NCI-H2227 treated with DMSO at 0.1 percent for 48 hours (cell line): ENCODE results near the gene KCNQ5.
"Not testable (repeated sequence)": the region's sequence is repeated elsewhere in the genome, so short reads cannot be mapped to it uniquely, and the experiment has no call there.

ENCODE experiments used
- DNase-seq: peaks from one replicate; lab custom pipeline; 2025; lab: John Stamatoyannopoulos, UW

Gene KCNQ5

DNA sequence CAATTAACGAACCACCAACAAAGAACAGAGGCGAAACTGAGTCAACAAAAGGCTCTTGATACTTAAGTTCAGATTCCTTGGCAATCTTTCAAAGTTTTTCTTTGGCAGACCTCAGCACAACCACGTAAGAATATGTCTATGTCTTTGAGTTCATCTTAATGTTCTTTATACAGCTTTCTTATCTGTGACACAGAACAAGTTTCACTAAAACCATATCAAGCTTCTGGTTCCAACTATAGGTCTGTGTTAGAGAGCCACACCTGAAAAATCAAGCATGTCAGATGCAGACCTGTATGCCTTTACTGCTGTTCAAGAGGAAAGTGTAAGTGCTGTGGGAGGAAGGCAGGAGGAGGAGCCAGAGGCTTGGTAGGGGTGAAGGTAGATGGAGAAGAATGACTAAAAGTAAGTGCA lies 332.1 kb downstream of the KCNQ5 start:
- no peak for DNase-seq

DNA sequence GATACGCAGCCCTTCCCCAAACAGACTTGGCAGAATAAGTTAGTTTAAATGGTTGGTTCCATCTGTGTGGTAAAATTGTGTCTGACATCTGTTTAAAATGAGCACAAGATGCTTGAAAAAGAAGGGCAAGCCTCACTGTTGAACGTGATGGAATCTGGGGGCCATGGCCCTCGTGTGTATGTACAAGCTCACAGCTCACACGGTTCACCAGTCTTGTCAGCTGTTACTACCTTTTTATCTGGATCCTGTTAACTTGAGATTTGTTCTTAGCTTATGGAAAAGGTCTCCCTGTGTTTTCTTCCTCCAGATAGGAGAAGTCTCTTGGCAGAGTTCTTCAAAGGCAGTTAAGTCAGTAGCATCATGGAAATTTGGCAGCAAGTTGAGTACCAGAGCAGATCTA lies 332.9 kb downstream of the KCNQ5 start:
- DNase-seq: no peak

DNA sequence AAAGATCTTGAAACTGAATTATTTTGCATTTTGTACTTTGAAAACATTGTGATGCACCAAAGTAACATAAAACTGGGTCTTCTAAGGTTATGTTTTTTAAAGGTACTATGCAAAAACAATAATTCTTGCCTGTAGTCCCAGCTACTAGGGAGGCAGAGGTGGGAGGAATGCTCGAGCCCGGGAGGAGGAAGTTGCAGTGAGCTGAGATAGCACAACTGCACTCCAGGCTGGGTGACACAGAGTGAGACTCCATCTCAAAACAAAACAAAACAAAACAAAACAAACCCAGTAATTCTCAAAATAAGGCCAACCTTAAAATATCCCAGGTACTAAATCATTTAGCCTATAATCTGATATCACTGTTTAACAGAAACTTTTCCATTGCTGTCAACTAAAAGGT lies 333.8 kb downstream of the KCNQ5 start:
- no peak for DNase-seq

DNA sequence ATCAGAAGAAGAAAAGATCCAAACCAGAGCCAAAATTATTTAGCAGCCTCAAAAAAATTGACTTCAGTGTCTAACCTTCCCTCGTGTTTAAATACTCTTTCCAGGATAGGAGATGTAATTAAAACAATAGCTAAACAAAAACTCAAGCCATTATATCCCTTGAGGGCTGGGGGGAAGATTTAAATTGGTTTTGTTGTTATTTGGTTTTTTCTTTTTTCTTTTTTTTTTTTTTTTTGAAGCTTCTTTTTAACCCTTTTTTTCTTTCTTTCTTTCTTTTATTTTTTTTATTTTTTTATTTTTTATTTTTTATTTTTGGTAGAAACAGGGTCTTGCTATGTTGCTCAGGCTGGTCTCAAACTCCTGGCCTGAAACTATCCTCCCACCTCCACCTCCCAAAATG lies 334.4 kb downstream of the KCNQ5 start:
- no peak for DNase-seq

DNA sequence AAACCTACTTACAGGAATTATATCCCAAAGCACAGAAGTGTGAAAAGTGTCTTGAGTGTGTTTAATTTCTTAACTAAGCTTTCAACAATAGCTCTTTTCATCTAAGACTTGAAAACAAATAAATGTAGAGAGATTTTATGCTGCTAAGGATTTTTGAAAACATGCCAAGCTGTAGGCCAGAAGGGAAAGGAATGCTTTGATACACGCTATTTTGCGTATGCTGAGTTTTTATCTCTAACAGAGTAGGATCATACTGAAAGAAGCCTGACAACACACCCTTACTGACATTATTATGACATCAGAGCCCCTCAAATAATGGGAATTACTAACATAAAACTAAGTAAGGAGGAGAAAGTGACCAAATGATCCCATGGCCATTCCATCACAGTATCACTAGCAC lies 338.0 kb downstream of the KCNQ5 start:
- no peak for DNase-seq

DNA sequence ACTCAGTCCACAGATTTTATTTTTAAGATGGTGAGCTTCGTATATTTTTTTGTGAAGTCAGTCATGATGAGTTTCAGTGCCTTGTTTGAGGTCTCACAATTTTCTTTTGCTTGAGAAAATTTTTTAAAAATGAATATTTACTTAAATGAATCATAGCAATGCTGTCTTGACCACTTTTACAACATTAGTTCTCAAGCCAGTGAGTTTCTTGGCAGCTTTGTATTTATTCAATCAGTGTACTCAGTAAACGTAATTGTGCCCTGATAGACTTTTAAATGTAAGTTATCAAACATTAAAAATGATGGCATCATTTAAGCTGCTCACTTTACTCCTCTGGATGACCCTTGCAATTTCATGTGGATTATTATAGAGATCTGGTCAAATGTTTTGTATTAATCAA lies 342.1 kb downstream of the KCNQ5 start:
- no peak for DNase-seq

DNA sequence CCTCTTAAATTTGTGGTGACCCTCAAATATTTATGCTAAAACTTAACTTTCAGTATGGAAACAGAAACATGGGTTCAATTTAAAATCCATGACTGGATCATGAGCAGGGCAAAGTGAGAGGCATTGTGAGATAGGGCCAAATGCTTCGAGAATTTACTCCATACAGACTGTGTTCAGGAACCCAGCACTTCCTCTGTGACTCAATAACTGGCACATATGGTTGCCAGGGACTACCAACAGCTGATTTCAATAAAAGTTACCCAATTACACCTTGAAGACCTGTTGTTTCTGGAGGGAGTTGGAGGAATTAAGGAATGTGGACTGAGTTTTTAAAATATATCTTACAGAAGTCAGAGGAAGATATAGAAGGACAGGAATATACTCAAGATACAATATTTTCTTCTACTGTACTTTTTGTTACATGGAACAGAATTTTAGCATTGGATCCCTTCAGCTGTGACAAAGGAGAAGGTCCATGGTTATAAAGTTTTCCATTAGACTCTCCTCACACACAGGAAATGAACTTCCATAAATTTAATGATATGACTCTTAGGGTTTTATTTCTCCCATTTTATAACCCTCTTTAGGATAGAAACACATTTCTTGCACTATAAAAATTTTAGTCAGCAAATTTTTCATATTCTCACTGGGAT lies 344.9 kb downstream of the KCNQ5 start:
- DNase-seq: no peak

DNA sequence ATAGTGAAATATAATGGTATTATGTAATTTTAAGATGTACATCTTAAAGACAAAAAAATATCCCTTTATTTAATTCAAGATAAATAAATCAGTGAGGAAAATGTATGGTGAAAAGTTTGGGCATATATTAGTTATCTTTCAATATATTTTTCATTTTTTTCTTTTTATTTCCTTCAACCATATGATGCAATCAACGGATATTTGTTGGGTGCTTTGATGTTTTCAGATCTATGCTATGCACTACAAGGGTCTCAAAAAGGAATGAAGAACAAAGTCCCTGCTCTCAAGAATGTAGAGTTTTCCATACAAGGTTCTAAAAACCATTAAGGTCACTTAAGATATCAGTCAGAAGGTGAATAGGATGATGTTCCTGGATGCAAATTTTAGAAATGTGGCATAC lies 345.5 kb downstream of the KCNQ5 start:
- no peak for DNase-seq

DNA sequence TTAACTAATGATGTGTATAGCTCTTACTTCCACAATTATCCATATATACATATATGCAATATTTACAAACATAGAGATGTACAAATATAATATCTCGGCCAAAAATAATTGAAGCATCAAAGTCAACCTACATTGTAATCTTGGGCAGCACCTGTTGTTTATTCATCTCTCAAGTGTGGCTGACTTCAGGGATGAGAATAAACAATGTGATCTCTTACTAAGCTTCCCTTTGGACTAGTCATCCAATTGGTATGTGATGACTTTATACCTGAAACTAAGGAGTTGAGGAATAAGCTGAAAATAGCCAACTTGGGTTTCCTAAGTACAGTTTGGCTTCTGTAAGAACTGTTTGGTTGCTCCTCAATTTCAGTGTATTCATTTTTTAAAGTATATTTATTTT lies 346.8 kb downstream of the KCNQ5 start:
- no peak for DNase-seq

DNA sequence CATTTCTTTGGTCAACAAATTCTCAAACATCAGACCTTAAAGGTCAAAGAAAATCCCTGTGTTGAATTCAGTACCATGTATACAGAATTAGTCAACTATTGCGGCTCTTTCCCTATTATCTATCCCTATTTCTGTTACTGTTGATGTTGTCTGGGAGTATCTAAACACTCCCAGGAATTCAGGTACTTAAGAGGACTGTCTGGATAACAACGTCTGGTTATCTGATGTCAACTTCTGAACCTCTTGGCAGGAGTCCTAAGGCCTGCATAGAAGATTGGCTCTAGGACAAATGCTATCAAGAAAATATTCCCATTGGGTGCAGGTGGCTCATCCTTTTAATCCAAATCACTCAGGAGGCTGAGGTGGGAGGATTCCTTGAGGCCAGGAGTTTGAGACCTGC lies 347.8 kb downstream of the KCNQ5 start:
- no peak for DNase-seq

DNA sequence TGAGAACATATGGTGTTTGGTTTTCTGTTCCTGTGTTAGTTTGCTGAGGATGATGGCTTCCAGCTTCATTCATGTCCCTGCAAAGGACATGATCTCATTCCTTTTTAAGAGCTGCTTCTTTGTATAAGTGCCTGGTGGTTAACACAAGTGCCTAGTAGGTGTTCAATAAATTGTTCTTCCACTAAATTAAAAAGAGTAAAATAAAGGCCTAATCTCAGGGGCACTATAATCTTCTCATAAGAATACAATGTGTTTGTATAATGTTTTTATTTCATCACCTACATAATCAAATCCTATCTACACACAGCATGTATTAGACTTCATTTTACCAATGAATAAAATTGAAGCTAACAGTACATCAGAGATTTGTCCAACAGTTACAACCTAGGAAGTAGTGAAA lies 350.7 kb downstream of the KCNQ5 start:
- DNase-seq: no peak

DNA sequence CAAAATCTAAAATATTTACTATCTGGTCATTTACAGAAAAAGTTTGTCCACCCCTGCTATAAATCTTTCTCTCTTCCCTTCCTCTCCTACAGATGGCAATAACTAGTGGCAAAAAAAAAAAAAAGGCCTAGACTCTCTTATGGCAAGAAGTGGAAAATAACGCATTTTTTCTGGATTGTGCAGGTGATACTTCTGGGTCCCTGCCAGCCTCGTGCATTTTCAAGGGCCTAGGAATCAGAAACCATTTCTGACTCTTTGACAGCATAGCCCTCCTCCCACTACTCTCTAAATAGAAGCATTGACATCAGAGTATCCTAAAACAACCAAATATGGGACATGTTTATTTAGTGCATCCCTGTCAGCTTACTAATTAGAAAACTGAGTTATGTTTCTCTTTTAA lies 352.4 kb downstream of the KCNQ5 start:
- no peak for DNase-seq

DNA sequence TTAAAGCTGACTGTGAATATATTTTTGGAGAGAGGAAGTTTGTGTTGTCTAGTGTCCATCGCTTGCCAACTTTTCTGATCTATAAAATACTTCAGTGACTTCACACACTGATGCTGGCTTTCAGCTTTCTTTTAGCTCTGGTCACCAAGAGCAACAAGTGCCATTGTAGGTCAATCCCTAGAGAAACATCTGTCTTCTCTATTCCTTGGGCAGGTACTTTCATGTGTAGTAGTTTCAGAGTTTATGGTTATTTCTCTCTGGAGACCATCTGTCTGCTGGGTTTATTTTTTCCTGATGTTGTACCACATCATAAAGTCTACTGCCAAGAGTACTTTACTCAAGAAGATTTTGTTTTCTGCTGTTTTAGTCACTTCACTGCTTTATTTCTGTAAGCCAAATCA lies 353.5 kb downstream of the KCNQ5 start:
- no peak for DNase-seq

DNA sequence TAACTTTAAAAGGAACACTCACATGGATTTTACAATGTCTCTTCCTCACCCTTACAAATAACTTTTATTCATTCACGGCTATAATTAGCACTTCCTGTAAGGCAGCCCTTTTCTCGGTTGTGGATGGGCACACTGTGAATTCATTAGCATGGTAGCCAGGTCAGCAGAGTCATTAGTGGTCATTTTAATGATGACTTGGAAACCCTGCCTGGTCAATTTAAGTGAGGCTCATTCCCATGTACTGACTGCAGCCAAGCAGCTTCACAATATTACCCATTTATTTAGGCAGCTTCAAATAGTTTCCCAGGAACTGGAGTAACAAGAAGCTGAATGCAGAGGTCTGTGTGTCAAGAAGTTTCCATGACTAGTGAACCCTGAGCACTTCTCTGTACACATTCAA lies 354.6 kb downstream of the KCNQ5 start:
- DNase-seq: no peak

DNA sequence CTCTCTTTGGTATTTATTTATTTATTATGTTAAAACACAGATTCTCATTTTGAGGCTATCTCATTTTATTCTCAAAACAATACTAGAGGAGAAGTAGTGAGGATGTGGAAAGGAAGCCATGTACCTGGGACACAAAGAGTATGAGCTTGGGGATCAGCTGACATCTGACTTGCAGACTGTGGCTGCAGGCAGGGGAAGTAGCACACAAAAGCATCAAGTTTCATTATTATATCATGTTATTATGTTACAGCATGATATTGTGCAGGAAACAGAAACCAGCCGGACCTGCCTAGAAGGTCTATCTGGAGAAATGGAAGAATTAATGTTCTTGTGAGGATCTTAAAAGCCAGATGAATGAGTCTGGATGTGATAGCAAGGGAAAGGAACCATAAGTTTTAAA lies 355.2 kb downstream of the KCNQ5 start:
- DNase-seq: no peak

DNA sequence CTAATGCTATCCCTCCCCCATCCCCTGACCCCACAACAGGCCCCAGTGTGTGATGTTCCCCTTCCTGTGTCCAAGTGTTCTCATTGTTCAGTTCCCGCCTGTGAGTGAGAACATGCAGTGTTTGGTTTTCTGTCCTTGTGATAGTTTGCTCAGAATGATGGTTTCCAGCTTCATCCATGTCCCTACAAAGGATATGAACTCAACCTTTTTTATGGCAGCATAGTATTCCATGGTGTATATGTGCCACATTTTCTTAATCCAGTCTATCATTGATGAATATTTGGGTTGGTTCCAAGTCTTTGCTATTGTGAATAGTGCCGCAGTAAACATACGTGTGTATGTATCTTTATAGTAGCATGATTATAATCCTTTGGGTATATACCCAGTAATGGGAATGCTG lies 356.9 kb downstream of the KCNQ5 start:
- not testable (repeated sequence) for DNase-seq

DNA sequence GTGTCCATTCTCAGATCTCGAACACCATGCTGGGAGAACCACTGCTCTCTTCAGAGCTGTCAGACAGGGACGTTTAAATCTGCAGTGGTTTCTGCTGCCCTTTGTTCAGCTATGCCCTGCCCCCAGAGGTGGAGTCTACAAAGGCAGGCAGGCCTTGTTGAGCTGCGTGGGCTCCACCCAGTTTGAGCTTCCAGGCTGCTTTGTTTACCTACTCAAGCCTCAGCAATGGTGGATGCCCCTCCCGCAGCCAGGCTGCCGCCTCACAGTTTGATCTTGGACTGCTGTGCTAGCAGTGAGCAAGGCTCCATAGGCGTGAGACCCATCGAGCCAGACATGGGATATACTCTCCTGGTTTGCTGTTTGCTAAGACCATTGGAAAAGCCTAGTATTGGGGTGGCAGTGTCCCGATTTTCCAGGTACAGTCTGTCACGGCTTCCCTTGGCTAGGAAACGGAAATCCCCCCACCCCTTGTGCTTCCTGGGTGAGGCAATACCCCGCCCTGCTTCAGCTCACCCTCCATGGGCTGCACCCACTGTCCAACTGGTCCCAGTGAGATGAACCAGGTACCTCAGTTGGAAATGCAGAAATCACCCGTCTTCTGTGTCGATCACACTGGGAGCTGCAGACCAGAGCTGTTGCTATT lies 362.4 kb downstream of the KCNQ5 start:
- DNase-seq: not testable (repeated sequence)

DNA sequence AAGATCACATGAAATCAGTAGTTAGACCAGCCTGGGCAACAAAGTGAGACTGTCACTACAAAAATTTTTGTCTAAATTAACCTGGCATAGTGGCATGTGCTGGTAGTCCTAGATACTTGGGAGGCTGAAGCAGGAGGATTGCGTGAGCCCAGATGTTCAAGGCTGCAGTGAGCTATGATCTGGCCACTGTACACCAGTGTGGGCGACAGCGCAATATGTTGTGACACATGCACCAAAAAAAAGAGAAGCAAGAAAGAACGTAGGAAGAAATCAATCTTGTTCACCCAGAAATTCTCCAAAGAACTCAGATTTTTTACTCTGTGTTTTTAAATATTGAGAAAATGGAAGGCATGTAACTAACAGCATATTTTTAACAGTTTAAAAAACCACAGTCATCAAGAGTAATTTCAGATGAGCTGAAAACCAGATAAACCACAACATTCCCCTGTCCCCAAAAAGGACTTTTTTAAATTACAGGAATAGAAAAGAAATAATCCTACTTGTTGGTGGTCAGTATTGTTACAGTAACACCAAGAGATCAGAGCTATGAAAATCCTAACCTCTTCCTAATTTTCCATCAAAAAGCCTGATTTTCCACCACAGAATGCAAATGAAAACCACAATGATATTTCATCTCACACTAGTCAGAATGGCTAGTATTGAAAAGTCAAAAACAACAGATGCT lies 363.3 kb downstream of the KCNQ5 start:
- no peak for DNase-seq

DNA sequence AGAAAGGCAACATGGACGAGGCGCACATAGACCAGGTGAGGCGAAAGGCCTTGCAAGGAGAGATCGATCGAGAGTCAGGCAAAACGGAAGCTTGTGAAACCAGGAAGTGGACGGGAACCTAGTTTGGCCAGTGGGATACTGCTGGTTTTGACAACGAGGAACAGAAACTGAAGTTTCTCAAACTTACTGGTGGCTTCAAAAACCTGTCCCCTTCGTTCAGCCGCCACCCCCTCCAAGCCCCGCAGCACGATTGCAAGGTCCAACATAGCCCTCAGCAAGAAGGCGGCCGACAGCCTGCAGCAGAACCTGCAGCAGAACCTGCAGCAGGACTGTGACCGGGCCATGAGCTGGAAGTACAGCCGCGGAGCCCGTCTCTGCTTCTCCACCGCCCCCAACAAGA lies 365.4 kb downstream of the KCNQ5 start:
- no peak for DNase-seq

DNA sequence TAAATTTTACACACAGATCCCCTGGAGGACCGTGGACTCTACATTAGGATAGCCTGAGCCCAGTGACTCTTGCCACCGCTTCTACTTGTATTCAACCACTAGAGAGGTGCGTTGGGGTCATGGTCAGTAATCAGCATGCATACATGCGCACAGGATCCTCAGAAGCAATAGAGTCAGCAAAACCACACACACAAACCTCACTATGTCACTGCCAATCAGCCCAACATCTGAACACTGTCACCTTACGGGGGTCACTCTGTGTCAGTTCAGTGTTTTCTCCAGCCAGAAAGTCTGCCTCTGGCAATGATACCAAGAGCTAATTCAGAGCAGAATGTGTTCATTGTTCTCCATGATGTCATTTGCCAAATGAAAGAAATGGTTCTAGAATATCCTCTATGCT lies 378.1 kb downstream of the KCNQ5 start:
- no peak for DNase-seq

DNA sequence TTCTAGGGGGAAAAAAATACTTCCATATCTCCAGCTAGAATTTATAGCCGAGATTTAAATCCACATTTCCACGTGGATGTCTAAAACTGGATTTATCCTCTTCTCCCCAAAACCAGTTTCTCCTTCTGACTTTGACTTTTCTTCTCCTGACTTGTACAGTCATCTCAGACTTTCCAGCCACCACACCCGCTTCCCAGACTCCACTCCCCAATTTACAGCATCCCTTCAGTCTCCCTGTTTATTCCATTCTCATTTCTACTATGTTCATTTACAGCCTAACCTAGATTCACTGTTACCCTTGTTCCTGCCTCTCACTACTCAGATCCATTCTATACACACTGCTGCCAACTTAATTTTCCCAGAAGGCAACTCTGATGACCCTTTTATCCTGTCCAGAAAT lies 378.6 kb downstream of the KCNQ5 start:
- DNase-seq: no peak

DNA sequence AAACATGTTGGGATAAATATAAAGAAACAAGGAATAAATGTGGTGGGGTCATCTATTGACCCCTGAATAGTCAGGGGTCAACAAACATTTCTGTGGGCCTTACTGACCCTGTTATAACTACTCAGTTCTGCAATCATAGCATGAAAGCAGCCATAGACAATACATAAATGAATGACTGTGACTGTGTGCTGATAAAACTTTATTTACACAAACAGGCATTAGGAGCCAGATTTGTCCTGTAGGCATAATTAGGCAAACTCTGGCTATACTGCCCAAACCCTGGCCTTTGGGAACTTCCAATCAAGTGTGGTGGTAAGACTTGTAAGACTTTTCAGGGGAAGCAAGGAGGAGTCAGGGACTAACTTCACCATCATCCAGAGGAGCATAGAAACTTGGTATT lies 380.7 kb downstream of the KCNQ5 start:
- no peak for DNase-seq

DNA sequence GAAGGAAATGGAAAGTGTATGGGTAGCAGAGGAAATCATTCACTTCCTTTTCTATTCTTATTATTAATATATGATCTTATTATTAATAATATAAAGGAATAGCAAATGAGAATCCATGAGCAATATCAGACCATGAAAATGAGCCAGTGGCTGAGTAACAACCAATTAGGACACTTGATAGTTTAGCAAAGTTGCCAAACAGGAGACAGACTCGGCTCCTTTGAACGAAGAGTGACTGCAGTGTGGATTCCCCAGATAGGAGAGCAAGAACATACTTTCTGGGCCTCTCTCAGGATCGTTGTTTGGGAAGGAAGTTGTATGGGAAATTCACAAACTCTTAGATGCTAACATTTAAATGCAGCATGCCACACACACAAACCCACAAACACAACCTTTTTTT lies 381.4 kb downstream of the KCNQ5 start:
- DNase-seq: no peak

DNA sequence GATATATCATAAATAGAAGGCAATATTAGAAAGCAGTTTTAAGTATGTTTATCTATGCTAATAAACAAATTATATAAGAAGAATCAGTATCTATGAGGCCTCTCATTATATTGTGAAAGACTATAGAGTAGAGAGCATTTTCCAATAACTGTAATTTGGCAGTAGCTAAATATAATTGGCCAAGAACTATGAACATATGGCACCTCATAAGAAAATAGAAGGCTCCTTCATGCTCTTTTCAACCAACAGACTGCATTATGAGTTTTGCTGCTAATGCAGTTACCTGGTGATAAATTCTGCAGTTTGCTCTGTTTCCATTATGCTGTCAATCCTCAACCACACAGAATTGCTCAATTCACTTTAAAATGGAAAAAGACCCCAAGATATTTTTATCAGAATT lies 382.4 kb downstream of the KCNQ5 start:
- no peak for DNase-seq
